AG10803 (cell line): ENCODE measurements around the gene ACSF2.

ENCODE experiments used
- DNase-seq: peaks from one replicate; pipeline ENCODE4 v3.0.0; 2010; ENCODE audit warnings: low read depth
- H3K4me3 ChIP-seq: 2 replicates; pipeline ENCODE4 v1.5.1; 2011; ENCODE audit warnings: mild to moderate bottlenecking, low read length, control low read depth
- CTCF ChIP-seq: conservative IDR thresholded peaks from 2 replicates; pipeline ENCODE4 v1.5.1; 2011; ENCODE audit warnings: mild to moderate bottlenecking, low read length, control low read depth, inconsistent platforms

Gene ACSF2

GRCh38 chr17:50508573-50509460 lies 82.8 kb downstream of the ACSF2 start:
- no peak for DNase-seq
- peak overlapping the region; percentile 61 for H3K4me3 ChIP-seq
- no peak; the same call in 1 of the 2 replicates for TF ChIP-seq CTCF

- TF ChIP-seq CTCF, result no peak
- no peak overlapping the region for H3K4me3 ChIP-seq
- DNase-seq, result no peak
Observed at GRCh38 chr17:50511058-50511457, 85.0 kb downstream of the ACSF2 start.

GRCh38 chr17:50513495-50513894 lies 87.5 kb downstream of the ACSF2 start:
- no peak for TF ChIP-seq CTCF
- no peak overlapping the region for H3K4me3 ChIP-seq
- no peak for DNase-seq

- no peak for TF ChIP-seq CTCF
- DNase-seq, result no peak
- no peak overlapping the region for H3K4me3 ChIP-seq
Observed at GRCh38 chr17:50514388-50514787, 88.4 kb downstream of the ACSF2 start.

GRCh38 chr17:50514936-50515702 lies 89.1 kb downstream of the ACSF2 start:
- peak; percentile 71 for DNase-seq
- H3K4me3 ChIP-seq, result no peak overlapping the region
- no peak for TF ChIP-seq CTCF

- H3K4me3 ChIP-seq, result no peak overlapping the region
- no peak for TF ChIP-seq CTCF
- DNase-seq, result no peak
Observed at GRCh38 chr17:50517011-50517410, 91.0 kb downstream of the ACSF2 start.
